Activated CD4-positive, alpha-beta T cell treated with anti-CD3 and anti-CD28 coated beads, Interleukin-2, amount 10 ng/mL, durations not matched to agents 7 days and 5 days (primary cell): ENCODE measurements around the gene CADPS2. TPM values are rescaled to one million over a fixed set of nuclear protein-coding genes. Genes with fewer than 3 reads are reported as not detected.
A peak's percentile ranks its signal among the peaks of the same experiment; 100 is the strongest.
"Not testable (repeated sequence)": the region's sequence is repeated elsewhere in the genome, so short reads cannot be mapped to it uniquely, and the experiment has no call there.

Experiments used
- CTCF ChIA-PET: fragments of 350-600 bp; sonication (Branson Sonifier 250); formaldehyde crosslinking; loops from one replicate; lab custom pipeline; 2021; ENCODE audit warnings: antibody characterized with exemption; lab: Charles Lee
- POLR2A ChIA-PET: fragments of 350-600 bp; sonication (Branson Sonifier 250); formaldehyde crosslinking; loops from one replicate; lab custom pipeline; 2021; ENCODE audit warnings: antibody characterized with exemption; lab: Charles Lee
- DNase-seq: peaks from one replicate; pipeline ENCODE4 v3.0.0-alpha.2; 2020
- H3K27ac Mint-ChIP-seq: one replicate; pipeline ENCODE4 v1.8.0; 2021; ENCODE audit warnings: mild to moderate bottlenecking, moderate library complexity, mixed read lengths
- H3K27me3 Mint-ChIP-seq: one replicate; pipeline ENCODE4 v1.8.0; 2021; ENCODE audit warnings: mixed read lengths
- H3K36me3 Mint-ChIP-seq: one replicate; pipeline ENCODE4 v1.8.0; 2021; ENCODE audit warnings: low read depth, mixed read lengths
- H3K4me1 Mint-ChIP-seq: one replicate; pipeline ENCODE4 v1.8.0; 2021; ENCODE audit warnings: mixed read lengths
- H3K4me3 Mint-ChIP-seq: one replicate; pipeline ENCODE4 v1.8.0; 2021; ENCODE audit warnings: mild to moderate bottlenecking, moderate library complexity, mixed read lengths
- H3K9me3 Mint-ChIP-seq: one replicate; pipeline ENCODE4 v1.8.0; 2021; ENCODE audit warnings: mixed read lengths
- total RNA-seq, 2 experiments: library from RNA; stranded (reverse); gene quantifications; one replicate each; pipeline ENCODE4 v1.2.3, GENCODE V29; 2021

The CADPS2 gene
- total RNA-seq, 2 experiments from 2014 or later = not detected

GRCh38 chr7:122302761-122303530 is 583.3 kb downstream of the CADPS2 start:
- POLR2A ChIA-PET = no interaction called here
- CTCF ChIA-PET = no interaction called here
- H3K27ac Mint-ChIP-seq = peak overlapping the region; percentile 22
- no peak overlapping the region for H3K4me3 Mint-ChIP-seq
- peaks cover 5% of the 10 kb centered on the region for H3K36me3 Mint-ChIP-seq
- H3K27me3 Mint-ChIP-seq = peaks cover 85% of the 10 kb centered on the region
- DNase-seq = no peak
- peaks cover 3% of the 10 kb centered on the region for H3K9me3 Mint-ChIP-seq
- peaks cover 3% of the 10 kb centered on the region for H3K4me1 Mint-ChIP-seq

- Mint-ChIP-seq H3K27ac (no peak overlapping the region), H3K4me1 (peaks cover 3% of the 10 kb centered on the region), H3K4me3 (no peak overlapping the region), H3K9me3 (peaks cover 3% of the 10 kb centered on the region), H3K36me3 (peaks cover 5% of the 10 kb centered on the region), H3K27me3 (peaks cover 80% of the 10 kb centered on the region)
- DNase-seq = no peak
- ChIA-PET POLR2A (no interaction called here), CTCF (interaction anchor here (0.6 kb wide), 1 partner anchor 239 kb away, joined by 3 read pairs; no protein-coding TSS in a partner anchor)
These were observed 584.2 kb downstream of the CADPS2 start for GRCh38 chr7:122301858-122302760.

- peaks cover 3% of the 10 kb centered on the region for H3K4me1 Mint-ChIP-seq
- CTCF ChIA-PET = interaction anchor here (0.9 kb wide), 1 partner anchor 14 kb away, joined by 3 read pairs; no protein-coding TSS in a partner anchor
- POLR2A ChIA-PET = no interaction called here
These were observed 585.1 kb downstream of the CADPS2 start for GRCh38 chr7:122300956-122301833.

GRCh38 chr7:122300211-122300932 is 585.9 kb downstream of the CADPS2 start:
- ChIA-PET CTCF (interaction anchor here (0.9 kb wide), 1 partner anchor 15 kb away, joined by 3 read pairs; no protein-coding TSS in a partner anchor), POLR2A (no interaction called here)
- no peaks in the 10 kb centered on the region for H3K4me1 Mint-ChIP-seq
- peaks cover 5% of the 10 kb centered on the region for H3K36me3 Mint-ChIP-seq
- no peak overlapping the region for H3K27ac Mint-ChIP-seq
- peaks cover 65% of the 10 kb centered on the region for H3K27me3 Mint-ChIP-seq
- H3K4me3 Mint-ChIP-seq = no peak overlapping the region
- H3K9me3 Mint-ChIP-seq = peaks cover 3% of the 10 kb centered on the region
- no peak for DNase-seq

More at GRCh38 chr7:122300956-122301833, 585.1 kb downstream of the CADPS2 start:
- H3K4me3 Mint-ChIP-seq = no peak overlapping the region
- peaks cover 5% of the 10 kb centered on the region for H3K36me3 Mint-ChIP-seq
- peaks cover 71% of the 10 kb centered on the region for H3K27me3 Mint-ChIP-seq
- H3K27ac Mint-ChIP-seq = no peak overlapping the region
- DNase-seq = no peak
- peaks cover 3% of the 10 kb centered on the region for H3K9me3 Mint-ChIP-seq

GRCh38 chr7:122299624-122300210 is 586.5 kb downstream of the CADPS2 start:
- Mint-ChIP-seq H3K9me3 (peaks cover 3% of the 10 kb centered on the region), H3K4me1 (no peaks in the 10 kb centered on the region), H3K27me3 (peaks cover 61% of the 10 kb centered on the region), H3K4me3 (no peak overlapping the region), H3K36me3 (peaks cover 5% of the 10 kb centered on the region), H3K27ac (no peak overlapping the region)
- DNase-seq = no peak
- ChIA-PET POLR2A (no interaction called here), CTCF (interaction anchor here (0.9 kb wide), 1 partner anchor 16 kb away, joined by 3 read pairs; no protein-coding TSS in a partner anchor)

- Mint-ChIP-seq H3K4me3 (no peak overlapping the region), H3K9me3 (no peaks in the 10 kb centered on the region), H3K4me1 (no peaks in the 10 kb centered on the region), H3K27ac (no peak overlapping the region), H3K27me3 (peaks cover 50% of the 10 kb centered on the region), H3K36me3 (peaks cover 2% of the 10 kb centered on the region)
- ChIA-PET POLR2A (no interaction called here), CTCF (no interaction called here)
- no peak for DNase-seq
These were observed 587.6 kb downstream of the CADPS2 start for GRCh38 chr7:122298618-122299017.

GRCh38 chr7:122298131-122298530 is 588.1 kb downstream of the CADPS2 start:
- Mint-ChIP-seq H3K4me1 (no peaks in the 10 kb centered on the region), H3K4me3 (no peak overlapping the region), H3K36me3 (peaks cover 2% of the 10 kb centered on the region), H3K9me3 (no peaks in the 10 kb centered on the region), H3K27me3 (peaks cover 46% of the 10 kb centered on the region), H3K27ac (no peak overlapping the region)
- ChIA-PET CTCF (no interaction called here), POLR2A (no interaction called here)
- DNase-seq = no peak

- no peaks in the 10 kb centered on the region for H3K9me3 Mint-ChIP-seq
These were observed 595.1 kb downstream of the CADPS2 start for GRCh38 chr7:122291189-122291588.

GRCh38 chr7:122290476-122290875 is 595.8 kb downstream of the CADPS2 start:
- Mint-ChIP-seq H3K36me3 (no peaks in the 10 kb centered on the region), H3K27me3 (peaks cover 2% of the 10 kb centered on the region), H3K27ac (no peak overlapping the region), H3K4me3 (no peak overlapping the region), H3K4me1 (no peaks in the 10 kb centered on the region), H3K9me3 (no peaks in the 10 kb centered on the region)
- ChIA-PET CTCF (no interaction called here), POLR2A (no interaction called here)
- DNase-seq = no peak

More at GRCh38 chr7:122291189-122291588, 595.1 kb downstream of the CADPS2 start:
- Mint-ChIP-seq H3K4me3 (no peak overlapping the region), H3K27ac (no peak overlapping the region), H3K36me3 (no peaks in the 10 kb centered on the region), H3K4me1 (no peaks in the 10 kb centered on the region), H3K27me3 (peaks cover 3% of the 10 kb centered on the region)
- DNase-seq = no peak
- ChIA-PET CTCF (no interaction called here), POLR2A (no interaction called here)

- CTCF ChIA-PET = no interaction called here
- DNase-seq = no peak
- no peaks in the 10 kb centered on the region for H3K4me1 Mint-ChIP-seq
- no peaks in the 10 kb centered on the region for H3K36me3 Mint-ChIP-seq
- H3K9me3 Mint-ChIP-seq = no peaks in the 10 kb centered on the region
- POLR2A ChIA-PET = no interaction called here
- H3K4me3 Mint-ChIP-seq = no peak overlapping the region
- H3K27me3 Mint-ChIP-seq = no peaks in the 10 kb centered on the region
- no peak overlapping the region for H3K27ac Mint-ChIP-seq
These were observed 596.8 kb downstream of the CADPS2 start for GRCh38 chr7:122289426-122289825.

- CTCF ChIA-PET = not testable (repeated sequence)
These were observed 601.7 kb downstream of the CADPS2 start for GRCh38 chr7:122284608-122285007.

More at GRCh38 chr7:122284608-122285007, 601.7 kb downstream of the CADPS2 start:
- H3K4me3 Mint-ChIP-seq, H3K27ac Mint-ChIP-seq, H3K9me3 Mint-ChIP-seq, H3K27me3 Mint-ChIP-seq, H3K36me3 Mint-ChIP-seq, DNase-seq, POLR2A ChIA-PET, H3K4me1 Mint-ChIP-seq: not testable (repeated sequence)
